ENCODE data around the gene CGB3.
"Not testable (repeated sequence)": the region's sequence is repeated elsewhere in the genome, so short reads cannot be mapped to it uniquely, and the experiment has no call there.

The CGB3 gene

DNA sequence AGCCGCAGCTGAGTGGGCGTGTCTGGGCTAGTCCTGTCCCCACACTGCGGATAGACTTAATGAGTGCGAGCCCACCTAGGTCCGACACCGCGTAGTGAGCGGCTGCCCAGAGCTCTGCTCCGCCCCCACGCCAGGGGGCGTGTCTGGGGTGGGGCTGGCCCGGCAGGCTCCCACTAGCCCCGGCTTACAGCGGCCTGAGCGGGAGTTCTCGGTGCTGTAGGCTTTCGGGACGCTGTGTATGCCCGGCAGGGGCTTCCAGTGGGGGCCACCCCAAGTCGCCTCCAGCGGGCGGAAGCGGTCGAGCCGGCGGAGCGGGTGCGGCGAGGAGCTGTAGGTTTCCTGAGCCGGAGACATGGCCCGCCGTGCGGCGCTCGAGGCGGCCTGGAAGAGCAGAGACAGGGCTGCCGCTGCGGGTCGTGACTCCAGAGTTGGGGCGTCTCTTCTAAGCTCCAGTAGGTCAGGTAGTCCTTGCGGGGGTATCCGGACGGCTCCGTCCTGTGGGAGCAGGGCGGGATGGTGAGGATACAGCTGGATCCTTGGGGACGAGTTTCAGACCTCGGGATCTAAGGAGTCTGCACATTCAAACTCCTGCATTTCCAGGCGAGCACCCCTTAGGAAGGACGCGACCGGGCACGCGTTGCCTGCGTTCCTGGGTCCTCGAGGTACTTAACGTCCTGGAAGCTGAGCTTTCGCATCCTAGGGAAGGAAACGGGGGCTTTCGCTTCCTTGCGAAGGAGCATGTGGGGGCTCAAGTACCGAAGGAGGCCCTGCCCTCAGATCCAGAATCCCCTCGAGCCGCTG lies 32.2 kb upstream of the CGB3 start:
- TF ChIP-seq, protein P1, sequence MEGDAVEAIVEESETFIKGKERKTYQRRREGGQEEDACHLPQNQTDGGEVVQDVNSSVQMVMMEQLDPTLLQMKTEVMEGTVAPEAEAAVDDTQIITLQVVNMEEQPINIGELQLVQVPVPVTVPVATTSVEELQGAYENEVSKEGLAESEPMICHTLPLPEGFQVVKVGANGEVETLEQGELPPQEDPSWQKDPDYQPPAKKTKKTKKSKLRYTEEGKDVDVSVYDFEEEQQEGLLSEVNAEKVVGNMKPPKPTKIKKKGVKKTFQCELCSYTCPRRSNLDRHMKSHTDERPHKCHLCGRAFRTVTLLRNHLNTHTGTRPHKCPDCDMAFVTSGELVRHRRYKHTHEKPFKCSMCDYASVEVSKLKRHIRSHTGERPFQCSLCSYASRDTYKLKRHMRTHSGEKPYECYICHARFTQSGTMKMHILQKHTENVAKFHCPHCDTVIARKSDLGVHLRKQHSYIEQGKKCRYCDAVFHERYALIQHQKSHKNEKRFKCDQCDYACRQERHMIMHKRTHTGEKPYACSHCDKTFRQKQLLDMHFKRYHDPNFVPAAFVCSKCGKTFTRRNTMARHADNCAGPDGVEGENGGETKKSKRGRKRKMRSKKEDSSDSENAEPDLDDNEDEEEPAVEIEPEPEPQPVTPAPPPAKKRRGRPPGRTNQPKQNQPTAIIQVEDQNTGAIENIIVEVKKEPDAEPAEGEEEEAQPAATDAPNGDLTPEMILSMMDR (IDR thresholded peaks at IDR 0.05; ENCODE audit: extremely low read depth, insufficient read depth, missing control alignments), result peak; percentile 14
- in situ Hi-C loops (cut with MboI; ENCODE audit: low pct_unique_long_range_greater_than_20kb, low sequenced_read_pairs, unreplicated experiment), result no loop called here
- peak; percentile 90 for DNase-seq (ENCODE audit: low spot score)

DNA sequence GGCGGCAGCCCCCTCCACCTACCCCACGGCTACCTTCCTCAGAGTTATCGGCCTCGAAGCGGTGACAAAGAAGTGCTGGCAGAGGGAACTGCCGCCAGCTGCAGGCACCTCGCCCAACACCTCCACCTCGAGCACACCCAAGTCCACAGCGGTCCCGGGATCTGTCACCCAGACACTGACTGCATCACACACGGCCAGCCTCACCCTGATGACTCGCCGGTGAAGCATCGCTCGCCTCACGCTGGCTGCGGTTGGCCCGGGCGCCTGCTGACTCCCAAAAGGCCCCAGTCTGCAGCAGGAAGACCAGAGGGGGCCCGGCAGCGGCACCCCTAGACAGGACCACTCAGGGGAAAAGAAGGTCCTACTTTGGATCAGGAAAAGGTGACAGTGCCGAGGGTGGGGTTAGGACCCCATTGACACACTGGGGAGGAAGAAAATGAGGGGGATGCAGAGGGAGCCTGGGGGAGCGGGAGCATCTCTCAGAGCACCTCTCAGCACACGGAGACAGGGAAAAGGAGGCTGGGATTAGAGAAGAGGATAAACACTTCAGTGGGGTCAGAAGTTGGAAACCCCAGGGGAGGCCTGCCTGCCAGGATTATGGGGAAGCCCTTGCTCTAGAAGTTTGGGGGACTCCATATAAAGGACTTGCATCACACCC lies 26.4 kb upstream of the CGB3 start:
- DNase-seq (ENCODE audit: low spot score); in situ Hi-C loops (cut with MboI; ENCODE audit: low pct_unique_long_range_greater_than_20kb, low sequenced_read_pairs, unreplicated experiment): not testable (repeated sequence)

DNA sequence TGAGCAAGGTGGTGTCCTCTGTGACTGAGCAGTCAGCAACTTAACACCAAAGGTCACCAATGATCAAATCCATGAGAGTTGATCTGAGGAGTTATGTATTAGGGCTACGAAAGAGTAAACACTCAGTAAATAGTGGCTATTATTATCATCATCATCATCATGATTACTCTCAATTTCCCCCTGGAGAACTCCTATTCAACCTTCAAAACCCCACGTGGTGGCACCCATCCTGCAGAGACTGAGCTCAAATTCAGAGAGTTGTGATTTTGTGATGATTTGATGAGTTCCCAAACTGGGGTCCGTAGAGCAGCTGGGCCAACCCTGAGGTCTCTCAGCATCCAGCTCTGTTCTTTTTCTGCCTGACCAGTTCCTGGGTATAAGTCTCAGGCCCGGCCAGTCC lies 25.7 kb upstream of the CGB3 start:
- DNase-seq (ENCODE audit: low spot score); in situ Hi-C loops (cut with MboI; ENCODE audit: low pct_unique_long_range_greater_than_20kb, low sequenced_read_pairs, unreplicated experiment): not testable (repeated sequence)

DNA sequence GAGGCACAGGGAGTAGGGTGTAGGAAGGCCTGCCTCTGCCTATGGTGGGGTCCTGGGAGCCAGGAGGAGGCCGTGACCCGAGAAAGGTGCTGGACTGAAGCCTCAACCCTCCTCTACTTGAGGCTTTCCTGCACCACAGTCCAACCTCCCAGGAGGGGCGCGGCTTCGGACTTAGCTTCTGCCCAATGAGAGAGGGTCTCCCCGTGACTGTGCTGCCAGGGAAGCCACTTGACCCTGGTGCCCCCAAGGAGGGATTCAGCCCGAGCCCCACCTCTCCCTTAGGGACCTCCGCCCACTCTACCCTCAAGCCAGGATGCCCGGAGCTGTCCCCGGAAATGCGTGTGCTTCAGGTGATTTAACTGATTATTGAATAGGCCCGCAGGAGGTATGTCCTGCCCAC lies 24.9 kb upstream of the CGB3 start, which contains the start of gene CGB8:
TSS of gene CGB8 (minus strand) at position 101 of the 400 bp plus-strand sequence. CDS start 372 bp downstream, outside the sequence.
- in situ Hi-C loops (cut with MboI; ENCODE audit: low pct_unique_long_range_greater_than_20kb, low sequenced_read_pairs, unreplicated experiment), result not testable (repeated sequence)

DNA sequence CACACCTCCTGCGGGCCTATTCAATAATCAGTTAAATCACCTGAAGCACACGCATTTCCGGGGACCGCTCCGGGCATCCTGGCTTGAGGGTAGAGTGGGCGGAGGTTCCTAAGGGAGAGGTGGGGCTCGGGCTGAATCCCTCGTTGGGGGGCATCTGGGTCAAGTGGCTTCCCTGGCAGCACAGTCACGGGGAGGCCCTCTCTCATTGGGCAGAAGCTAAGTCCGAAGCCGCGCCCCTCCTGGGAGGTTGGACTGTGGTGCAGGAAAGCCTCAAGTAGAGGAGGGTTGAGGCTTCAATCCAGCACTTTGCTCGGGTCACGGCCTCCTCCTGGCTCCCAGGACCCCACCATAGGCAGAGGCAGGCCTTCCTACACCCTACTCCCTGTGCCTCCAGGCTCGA lies 19.4 kb upstream of the CGB3 start, which contains the start of gene CGB5:
TSS of gene CGB5 (plus strand) at position 301 of the 400 bp plus-strand sequence. CDS start 362 bp downstream, outside the sequence.
- in situ Hi-C loops (cut with MboI; ENCODE audit: low pct_unique_long_range_greater_than_20kb, low sequenced_read_pairs, unreplicated experiment); DNase-seq (ENCODE audit: low spot score): not testable (repeated sequence)

More for the DNA sequence above, 24.9 kb upstream of the CGB3 start, which contains the start of gene CGB8:
- not testable (repeated sequence) for DNase-seq (ENCODE audit: low spot score)

DNA sequence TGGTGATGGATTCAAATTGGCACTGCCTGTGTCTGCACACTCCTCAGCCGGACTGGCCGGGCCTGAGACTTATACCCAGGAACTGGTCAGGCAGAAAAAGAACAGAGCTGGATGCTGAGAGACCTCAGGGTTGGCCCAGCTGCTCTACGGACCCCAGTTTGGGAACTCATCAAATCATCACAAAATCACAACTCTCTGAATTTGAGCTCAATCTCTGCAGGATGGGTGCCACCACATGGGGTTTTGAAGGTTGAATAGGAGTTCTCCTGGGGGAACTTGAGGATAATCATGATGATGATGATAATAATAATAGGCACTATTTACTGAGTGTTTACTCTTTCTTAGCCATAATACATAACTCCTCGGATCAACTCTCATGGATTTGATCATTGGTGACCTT lies 18.5 kb upstream of the CGB3 start:
- DNase-seq (ENCODE audit: low spot score); in situ Hi-C loops (cut with MboI; ENCODE audit: low pct_unique_long_range_greater_than_20kb, low sequenced_read_pairs, unreplicated experiment): not testable (repeated sequence)

DNA sequence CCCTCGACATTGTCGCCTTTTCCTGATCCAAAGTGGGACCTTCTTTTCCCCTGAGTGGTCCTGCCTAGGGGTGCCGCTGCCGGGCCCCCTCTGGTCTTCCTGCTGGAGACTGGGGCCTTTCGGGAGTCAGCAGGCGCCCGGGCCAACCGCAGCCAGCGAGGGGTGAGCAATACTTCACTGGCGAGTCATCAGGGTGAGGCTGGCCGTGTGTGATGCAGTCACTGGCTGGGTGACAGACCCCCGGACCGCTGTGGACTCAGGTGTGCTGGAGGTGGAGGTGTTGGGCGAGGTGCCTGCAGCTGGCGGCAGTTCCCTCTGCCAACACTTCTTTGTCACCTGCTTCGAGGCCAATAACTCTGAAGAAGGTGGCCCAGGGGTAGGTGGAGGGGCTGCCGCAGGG lies 18.0 kb upstream of the CGB3 start:
- in situ Hi-C loops (cut with MboI; ENCODE audit: low pct_unique_long_range_greater_than_20kb, low sequenced_read_pairs, unreplicated experiment), result no loop called here
- DNase-seq (ENCODE audit: low spot score), result no peak
- TF ChIP-seq, protein P1 (IDR thresholded peaks at IDR 0.05; ENCODE audit: extremely low read depth, insufficient read depth, missing control alignments), result no peak

DNA sequence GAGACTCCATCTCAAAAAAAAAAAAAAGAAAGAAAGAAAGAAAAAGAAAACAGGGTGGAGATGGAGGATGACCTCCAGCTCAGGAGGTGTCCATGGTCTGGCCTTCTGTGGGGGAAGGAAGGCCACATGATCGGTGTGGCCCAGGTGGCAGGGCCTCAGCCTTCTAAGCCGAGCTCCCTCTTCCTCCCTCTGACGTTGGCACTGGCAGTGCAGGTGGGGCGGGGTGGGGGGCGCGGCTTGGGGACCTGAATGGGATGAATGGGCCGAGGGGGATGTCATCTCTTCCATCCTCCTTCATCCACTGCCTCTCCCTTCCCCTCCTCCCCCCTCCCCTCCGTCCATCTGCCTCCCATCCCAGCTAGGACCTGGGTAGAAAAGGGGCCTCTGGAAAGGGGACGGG lies 15.6 kb upstream of the CGB3 start:
- in situ Hi-C loops (cut with MboI; ENCODE audit: low pct_unique_long_range_greater_than_20kb, low sequenced_read_pairs, unreplicated experiment); DNase-seq (ENCODE audit: low spot score): not testable (repeated sequence)

DNA sequence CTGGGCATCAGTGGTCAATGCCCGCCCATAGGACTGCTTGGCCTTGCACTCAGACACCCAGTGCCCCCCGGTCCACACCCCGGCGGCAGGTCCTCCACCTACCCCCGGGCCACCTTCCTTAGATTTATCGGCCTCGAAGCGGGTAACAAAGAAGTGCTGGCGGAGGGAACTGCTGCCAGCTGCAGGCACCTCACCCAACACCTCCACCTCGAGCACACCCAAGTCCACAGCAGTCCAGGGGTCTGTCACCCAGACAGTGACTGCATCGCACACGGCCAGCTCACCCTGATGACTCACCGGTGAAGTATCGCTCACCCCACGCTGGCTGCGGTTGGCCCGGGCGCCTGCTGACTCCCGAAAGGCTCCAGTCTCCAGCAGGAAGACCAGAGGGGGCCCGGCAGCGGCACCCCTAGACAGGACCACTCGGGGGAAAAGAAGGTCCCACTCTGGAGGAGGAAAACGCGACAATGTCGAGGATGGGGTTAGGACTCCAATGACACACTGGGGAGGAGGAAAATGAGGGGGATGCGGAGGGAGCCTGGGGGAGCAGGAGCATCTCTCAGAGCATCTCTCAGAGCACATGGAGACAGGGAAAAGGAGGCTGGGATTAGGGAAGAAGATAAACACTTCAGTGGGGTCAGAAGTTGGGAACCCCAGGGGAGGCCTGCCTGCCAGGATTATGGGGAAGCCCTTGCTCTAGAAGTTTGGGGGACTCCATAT lies 14.6 kb upstream of the CGB3 start:
- DNase-seq (ENCODE audit: low spot score); in situ Hi-C loops (cut with MboI; ENCODE audit: low pct_unique_long_range_greater_than_20kb, low sequenced_read_pairs, unreplicated experiment): not testable (repeated sequence)

DNA sequence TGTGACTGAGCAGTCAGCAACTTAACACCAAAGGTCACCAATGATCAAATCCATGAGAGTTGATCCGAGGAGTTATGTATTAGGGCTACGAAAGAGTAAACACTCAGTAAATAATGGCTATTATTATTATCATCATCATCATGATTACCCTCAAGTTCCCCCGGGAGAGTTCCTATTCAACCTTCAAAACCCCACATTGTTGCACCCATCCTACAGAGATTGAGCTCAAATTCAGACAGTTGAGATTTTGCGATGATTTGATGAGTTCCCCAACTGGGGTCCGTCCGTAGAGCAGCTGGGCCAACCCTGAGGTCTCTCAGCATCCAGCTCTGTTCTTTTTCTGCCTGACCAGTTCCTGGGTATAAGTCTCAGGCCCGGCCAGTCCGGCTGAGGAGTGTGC lies 14.0 kb upstream of the CGB3 start:
- in situ Hi-C loops (cut with MboI; ENCODE audit: low pct_unique_long_range_greater_than_20kb, low sequenced_read_pairs, unreplicated experiment); DNase-seq (ENCODE audit: low spot score): not testable (repeated sequence)

Data from GM13977 (cell line).